Measurements from ENCODE around the gene AAK1. TPM values are rescaled to one million over a fixed set of nuclear protein-coding genes. Genes with fewer than 3 reads are reported as not detected.
"Not testable (repeated sequence)": the region's sequence is repeated elsewhere in the genome, so short reads cannot be mapped to it uniquely, and the experiment has no call there.

Gene AAK1
- polyA plus RNA-seq, 1 experiment, result 23.3 TPM

- CTCF ChIA-PET, result interaction anchor here (0.6 to 0.7 kb wide), 2 partner anchors 16 to 44 kb away, joined by 3 read pairs; no protein-coding TSS in a partner anchor
- Histone ChIP-seq H3K36me3 (ENCODE audit: control insufficient read depth, insufficient read depth, low read length) (peaks cover 5% of the 10 kb centered on the region; the same call in 1 of the 2 replicates), H3K27me3 (ENCODE audit: control insufficient read depth, insufficient read depth, low read length) (no peaks in the 10 kb centered on the region), H3K4me3 (ENCODE audit: low read depth, low read length) (no peak overlapping the region)
- no peak for DNase-seq (ENCODE audit: low read depth)
- POLR2A ChIA-PET, result no interaction called here
- TF ChIP-seq CTCF (IDR thresholded peaks at IDR 0.05; ENCODE audit: insufficient read depth, low read depth, low read length), result no peak
Measured at GRCh38 chr2:69429491-69430183, 213.9 kb downstream of the AAK1 start.

GRCh38 chr2:69428981-69429380, 214.6 kb downstream of the AAK1 start:
- Histone ChIP-seq H3K27me3 (ENCODE audit: control insufficient read depth, insufficient read depth, low read length) (no peaks in the 10 kb centered on the region), H3K4me3 (ENCODE audit: low read depth, low read length) (no peak overlapping the region), H3K36me3 (ENCODE audit: control insufficient read depth, insufficient read depth, low read length) (peaks cover 5% of the 10 kb centered on the region; the same call in 1 of the 2 replicates)
- ChIA-PET POLR2A (no interaction called here), CTCF (interaction anchor here (0.7 to 1.5 kb wide), 2 partner anchors 9 to 43 kb away, joined by 3 read pairs; no protein-coding TSS in a partner anchor)
- no peak for TF ChIP-seq CTCF (IDR thresholded peaks at IDR 0.05; ENCODE audit: insufficient read depth, low read depth, low read length)
- no peak for DNase-seq (ENCODE audit: low read depth)

GRCh38 chr2:69424419-69424818, 219.1 kb downstream of the AAK1 start:
- Histone ChIP-seq H3K27me3 (ENCODE audit: control insufficient read depth, insufficient read depth, low read length) (no peaks in the 10 kb centered on the region), H3K36me3 (ENCODE audit: control insufficient read depth, insufficient read depth, low read length) (peaks cover 2% of the 10 kb centered on the region), H3K4me3 (ENCODE audit: low read depth, low read length) (no peak overlapping the region)
- POLR2A ChIA-PET, result no interaction called here
- CTCF ChIA-PET, result no interaction called here
- no peak for DNase-seq (ENCODE audit: low read depth)
- TF ChIP-seq CTCF (IDR thresholded peaks at IDR 0.05; ENCODE audit: insufficient read depth, low read depth, low read length), result no peak

- TF ChIP-seq CTCF (IDR thresholded peaks at IDR 0.05; ENCODE audit: insufficient read depth, low read depth, low read length), result no peak
- ChIA-PET POLR2A (no interaction called here), CTCF (no interaction called here)
- DNase-seq (ENCODE audit: low read depth), result no peak
- peaks cover 5% of the 10 kb centered on the region for H3K36me3 ChIP-seq (ENCODE audit: control insufficient read depth, insufficient read depth, low read length)
- H3K4me3 ChIP-seq (ENCODE audit: low read depth, low read length), result no peak overlapping the region
- no peaks in the 10 kb centered on the region for H3K27me3 ChIP-seq (ENCODE audit: control insufficient read depth, insufficient read depth, low read length)
Measured at GRCh38 chr2:69422198-69422597, 221.3 kb downstream of the AAK1 start.

- POLR2A ChIA-PET, result not testable (repeated sequence)
- CTCF ChIA-PET, result interaction anchor here (1.1 kb wide), 1 partner anchor 19 kb away, joined by 3 read pairs; no protein-coding TSS in a partner anchor
Measured at GRCh38 chr2:69419111-69419510, 224.4 kb downstream of the AAK1 start.

GRCh38 chr2:69416147-69416546, 227.4 kb downstream of the AAK1 start:
- no peak for DNase-seq (ENCODE audit: low read depth)
- Histone ChIP-seq H3K4me3 (ENCODE audit: low read depth, low read length) (no peak overlapping the region), H3K36me3 (ENCODE audit: control insufficient read depth, insufficient read depth, low read length) (peaks cover 6% of the 10 kb centered on the region), H3K27me3 (ENCODE audit: control insufficient read depth, insufficient read depth, low read length) (no peaks in the 10 kb centered on the region)
- TF ChIP-seq CTCF (IDR thresholded peaks at IDR 0.05; ENCODE audit: insufficient read depth, low read depth, low read length), result no peak
- POLR2A ChIA-PET, result no interaction called here
- CTCF ChIA-PET, result no interaction called here

More at GRCh38 chr2:69419111-69419510, 224.4 kb downstream of the AAK1 start:
- H3K36me3 ChIP-seq (ENCODE audit: control insufficient read depth, insufficient read depth, low read length); H3K4me3 ChIP-seq (ENCODE audit: low read depth, low read length); DNase-seq (ENCODE audit: low read depth); H3K27me3 ChIP-seq (ENCODE audit: control insufficient read depth, insufficient read depth, low read length): not testable (repeated sequence)

All from BJ (cell line).